ENCODE measurements around the gene RIPK4. TPM values are rescaled to one million over a fixed set of nuclear protein-coding genes. Genes with fewer than 3 reads are reported as not detected.

RIPK4 gene
- total RNA-seq, 1 donor from 2014 or later: 11.3 TPM

GRCh38 chr21:41771625-41771945, 4.7 kb upstream of the RIPK4 start:
- Mint-ChIP-seq H3K4me1 (ENCODE audit: low read depth) (peaks cover 35% of the 10 kb centered on the region), H3K9me3 (ENCODE audit: low read depth) (no peaks in the 10 kb centered on the region), H3K4me3 (ENCODE audit: unreplicated experiment) (no peak overlapping the region), H3K27ac (ENCODE audit: unreplicated experiment) (no peak overlapping the region), H3K27me3 (ENCODE audit: low read depth) (peaks cover 2% of the 10 kb centered on the region), H3K36me3 (ENCODE audit: low read depth) (no peaks in the 10 kb centered on the region)
- no peak for TF ChIP-seq CTCF (IDR thresholded peaks at IDR 0.05)
- no peak for DNase-seq (ENCODE audit: low spot score)

- no peak overlapping the region for H3K27ac Mint-ChIP-seq (ENCODE audit: unreplicated experiment)
- H3K9me3 Mint-ChIP-seq (ENCODE audit: low read depth): no peaks in the 10 kb centered on the region
- peaks cover 35% of the 10 kb centered on the region for H3K4me1 Mint-ChIP-seq (ENCODE audit: low read depth)
- H3K36me3 Mint-ChIP-seq (ENCODE audit: low read depth): no peaks in the 10 kb centered on the region
- TF ChIP-seq CTCF (IDR thresholded peaks at IDR 0.05): no peak
- no peak overlapping the region for H3K4me3 Mint-ChIP-seq (ENCODE audit: unreplicated experiment)
- DNase-seq (ENCODE audit: low spot score): no peak
- H3K27me3 Mint-ChIP-seq (ENCODE audit: low read depth): peaks cover 2% of the 10 kb centered on the region
These were observed 4.2 kb upstream of the RIPK4 start for GRCh38 chr21:41770901-41771624.

GRCh38 chr21:41769933-41770332, 3.1 kb upstream of the RIPK4 start:
- DNase-seq (ENCODE audit: low spot score): no peak
- H3K36me3 Mint-ChIP-seq (ENCODE audit: low read depth): no peaks in the 10 kb centered on the region
- TF ChIP-seq CTCF (IDR thresholded peaks at IDR 0.05): no peak
- no peaks in the 10 kb centered on the region for H3K9me3 Mint-ChIP-seq (ENCODE audit: low read depth)
- H3K27ac Mint-ChIP-seq (ENCODE audit: unreplicated experiment): no peak overlapping the region
- peaks cover 45% of the 10 kb centered on the region for H3K4me1 Mint-ChIP-seq (ENCODE audit: low read depth)
- peaks cover 2% of the 10 kb centered on the region for H3K27me3 Mint-ChIP-seq (ENCODE audit: low read depth)
- H3K4me3 Mint-ChIP-seq (ENCODE audit: unreplicated experiment): peak overlapping the region; percentile 3

- no peaks in the 10 kb centered on the region for H3K9me3 Mint-ChIP-seq (ENCODE audit: low read depth)
- no peak for TF ChIP-seq CTCF (IDR thresholded peaks at IDR 0.05)
- DNase-seq (ENCODE audit: low spot score): no peak
- peaks cover 49% of the 10 kb centered on the region for H3K4me1 Mint-ChIP-seq (ENCODE audit: low read depth)
- H3K27me3 Mint-ChIP-seq (ENCODE audit: low read depth): no peaks in the 10 kb centered on the region
- no peaks in the 10 kb centered on the region for H3K36me3 Mint-ChIP-seq (ENCODE audit: low read depth)
- H3K27ac Mint-ChIP-seq (ENCODE audit: unreplicated experiment): no peak overlapping the region
- peak overlapping the region; percentile 16 for H3K4me3 Mint-ChIP-seq (ENCODE audit: unreplicated experiment)
These were observed 2.7 kb upstream of the RIPK4 start for GRCh38 chr21:41769521-41769920.

- Mint-ChIP-seq H3K27me3 (ENCODE audit: low read depth) (no peaks in the 10 kb centered on the region), H3K27ac (ENCODE audit: unreplicated experiment) (peak overlapping the region; percentile 93), H3K4me3 (ENCODE audit: unreplicated experiment) (peak overlapping the region; percentile 80), H3K9me3 (ENCODE audit: low read depth) (no peaks in the 10 kb centered on the region), H3K4me1 (ENCODE audit: low read depth) (peaks cover 53% of the 10 kb centered on the region), H3K36me3 (ENCODE audit: low read depth) (no peaks in the 10 kb centered on the region)
- no peak for DNase-seq (ENCODE audit: low spot score)
- TF ChIP-seq CTCF (IDR thresholded peaks at IDR 0.05): no peak
These were observed 2.3 kb upstream of the RIPK4 start for GRCh38 chr21:41769111-41769510.

All from chondrocyte (in vitro differentiated cells).